GM19397 (cell line): ENCODE data around the gene TCF3.

ENCODE experiments used
- ATAC-seq: cut with Tn5 transposase; IDR thresholded peaks from one replicate; pipeline ENCODE4 v1.9.1; 2021; ENCODE audit warnings: mild to moderate bottlenecking, moderate library complexity; ENCODE audit not compliant: unreplicated experiment

The TCF3 gene

DNA sequence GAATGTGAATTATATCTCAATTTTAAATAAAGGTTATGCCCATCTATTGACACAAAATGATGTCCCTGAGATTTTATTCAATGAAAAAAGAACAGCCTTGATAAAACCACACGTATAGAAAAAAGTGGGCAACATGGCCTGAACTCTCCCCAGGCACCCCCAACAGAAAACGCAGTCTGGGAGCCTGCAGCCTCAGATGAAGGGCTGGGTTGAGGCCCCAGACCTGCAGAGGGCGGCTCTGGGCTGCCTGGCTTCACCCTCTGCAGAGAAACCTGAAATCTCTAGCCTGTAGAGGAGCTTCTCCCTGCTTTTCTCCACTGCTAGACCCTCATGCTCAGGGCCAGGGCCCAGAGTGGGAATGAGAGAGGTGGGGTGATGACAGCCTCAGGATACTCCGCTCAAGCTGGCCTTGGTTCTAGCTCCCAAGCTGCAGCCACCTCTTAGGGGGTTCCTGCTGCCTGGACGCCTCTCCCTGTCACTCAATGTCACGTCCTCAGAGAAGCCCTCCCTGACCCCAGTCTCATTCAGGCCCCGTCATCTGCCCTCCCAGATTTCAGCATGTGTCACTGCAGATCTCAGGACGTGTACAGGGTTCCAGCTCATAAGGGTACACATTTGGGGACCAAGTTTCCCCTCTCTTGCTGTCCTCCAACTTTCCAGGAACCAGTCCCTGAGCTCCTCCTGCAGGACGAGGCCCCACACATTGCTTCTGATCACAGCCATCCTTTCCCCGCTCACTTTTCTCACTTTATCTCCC is 61.6 kb downstream of the TCF3 start:
- ATAC-seq: no peak

GRCh38 chr19:1587872-1588271 is 64.5 kb downstream of the TCF3 start:
- no peak for ATAC-seq

DNA sequence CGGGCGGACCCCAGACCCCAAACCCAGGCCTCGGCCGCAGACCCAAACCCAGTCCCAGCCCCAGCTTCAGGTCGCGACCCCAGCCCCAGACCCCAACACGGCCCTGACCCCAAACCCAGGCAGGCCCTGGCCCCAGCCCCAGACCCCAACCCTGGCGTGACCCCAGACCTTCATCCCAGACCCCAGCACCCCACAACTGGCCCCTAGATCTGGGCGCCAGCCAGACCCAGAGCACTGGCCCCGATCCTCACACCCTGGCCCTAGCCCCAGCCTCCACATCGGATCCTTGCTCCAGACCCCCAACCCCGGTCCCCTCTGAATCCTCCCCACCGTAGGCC is 67.2 kb downstream of the TCF3 start:
- no peak for ATAC-seq

- no peak for ATAC-seq
Measured at GRCh38 chr19:1584500-1585242, 67.7 kb downstream of the TCF3 start.

- no peak for ATAC-seq
Measured at GRCh38 chr19:1582201-1582600, 70.2 kb downstream of the TCF3 start.

DNA sequence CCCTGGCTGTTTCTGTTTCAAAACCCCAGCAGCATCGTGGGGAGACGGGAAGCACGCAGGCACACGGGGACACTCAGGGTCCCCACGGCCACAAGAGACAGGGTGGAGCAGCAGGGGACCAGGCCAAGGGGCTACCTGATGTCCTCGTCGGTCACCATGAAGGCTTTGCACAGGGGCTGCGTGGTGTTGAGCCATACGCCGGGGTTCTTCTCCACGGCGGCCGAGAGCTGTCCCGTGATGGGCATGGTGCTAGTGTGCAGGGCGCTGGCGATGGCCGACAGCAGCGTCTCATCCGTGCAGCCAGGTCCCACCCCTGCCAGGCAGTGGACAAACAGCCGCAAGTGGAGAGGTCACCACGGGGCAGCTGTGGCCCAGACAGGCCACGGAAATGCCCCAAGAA is 71.5 kb downstream of the TCF3 start:
- ATAC-seq: no peak

GRCh38 chr19:1580382-1580781 is 72.0 kb downstream of the TCF3 start:
- ATAC-seq: no peak

- no peak for ATAC-seq
Measured at GRCh38 chr19:1579222-1579621, 73.2 kb downstream of the TCF3 start.

- ATAC-seq: no peak
Measured at GRCh38 chr19:1577929-1578618, 74.3 kb downstream of the TCF3 start.

DNA sequence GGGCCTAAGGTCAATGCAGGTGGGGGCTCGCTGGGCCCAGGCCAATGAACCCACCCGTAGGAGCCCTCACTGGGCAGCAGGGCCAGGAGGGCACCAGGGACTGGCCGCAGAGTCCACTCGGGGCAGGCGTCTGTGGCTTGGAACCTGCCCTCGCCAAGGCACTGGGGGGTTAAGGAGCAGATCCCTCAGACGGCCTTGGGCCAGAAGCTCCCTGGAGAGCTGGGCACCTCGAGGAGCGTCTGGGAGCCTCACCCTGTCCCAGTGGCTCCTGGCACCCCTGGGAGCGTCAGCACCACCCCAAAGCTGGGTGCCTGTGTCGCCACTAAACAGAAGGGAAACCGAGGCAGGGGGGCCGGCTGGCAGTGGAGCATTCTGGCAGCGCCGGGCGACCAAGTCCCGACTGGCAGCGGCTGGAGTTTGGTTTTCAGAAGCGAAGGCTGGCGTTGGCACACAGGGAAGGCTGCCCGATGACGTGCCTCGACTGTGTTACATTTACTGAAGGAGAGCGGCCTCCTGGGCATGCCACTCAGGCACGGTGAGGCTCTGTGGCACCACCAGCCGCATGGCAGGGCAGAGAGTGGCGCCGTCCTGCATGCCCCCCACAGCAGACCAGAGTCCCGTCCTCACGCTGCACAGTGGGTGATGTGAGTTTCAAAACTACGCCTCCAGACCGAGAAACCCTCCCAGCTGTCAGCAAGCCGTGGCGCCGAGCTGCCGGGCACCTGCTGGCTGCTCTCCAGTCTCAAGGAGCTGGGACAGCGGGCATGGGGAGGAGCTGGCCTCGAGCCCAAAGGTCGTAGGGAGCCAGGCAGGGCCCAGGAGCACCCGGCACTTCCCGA is 75.1 kb downstream of the TCF3 start:
- ATAC-seq: no peak

- ATAC-seq: no peak
Measured at GRCh38 chr19:1576242-1577089, 75.9 kb downstream of the TCF3 start.

DNA sequence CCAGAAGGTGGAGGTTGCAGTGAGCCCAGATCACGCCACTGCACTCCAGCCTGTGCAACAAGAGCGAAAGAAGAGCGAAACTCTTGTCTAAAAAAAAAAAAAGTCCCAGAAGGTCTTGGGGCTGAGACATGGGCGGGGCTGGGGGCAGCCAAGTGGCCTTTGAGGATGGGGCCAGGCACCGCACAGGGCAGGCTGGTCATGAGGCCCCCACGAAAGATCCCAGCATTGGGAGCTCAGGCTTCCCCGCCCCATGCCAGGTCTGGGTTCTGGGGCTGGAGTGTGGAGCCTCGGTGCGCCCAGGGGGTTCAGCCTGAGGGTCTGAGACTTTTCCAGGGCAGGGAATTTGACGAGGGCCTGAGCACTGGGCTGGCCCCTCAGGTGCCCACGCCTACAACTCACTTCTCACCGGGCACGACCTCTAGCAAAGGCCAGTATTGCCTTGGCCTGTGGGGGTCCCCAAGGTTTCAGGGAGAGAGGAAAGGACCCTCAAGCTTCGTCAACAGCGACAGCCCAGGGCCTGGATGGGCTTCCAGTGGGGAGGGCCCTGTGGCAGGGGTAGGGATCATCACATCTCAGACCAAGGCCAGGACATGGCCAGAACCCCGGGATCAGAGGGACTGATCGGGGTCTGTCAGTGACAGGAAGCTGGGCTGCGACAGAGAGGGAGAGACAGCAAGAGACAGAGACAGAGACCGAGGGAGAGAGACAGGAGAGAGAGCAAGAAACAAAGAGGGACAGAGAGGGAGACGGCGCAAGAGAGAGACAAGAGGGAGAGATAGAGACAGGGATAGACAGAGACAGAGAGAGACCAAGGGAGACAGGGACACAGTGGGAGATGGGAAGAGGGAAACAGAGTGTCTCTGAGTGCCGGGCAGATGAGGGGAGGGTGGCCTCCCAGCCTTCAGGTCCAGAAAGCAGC is 76.8 kb downstream of the TCF3 start:
- ATAC-seq: no peak

GRCh38 chr19:1574354-1575136 is 77.9 kb downstream of the TCF3 start:
- no peak for ATAC-seq

DNA sequence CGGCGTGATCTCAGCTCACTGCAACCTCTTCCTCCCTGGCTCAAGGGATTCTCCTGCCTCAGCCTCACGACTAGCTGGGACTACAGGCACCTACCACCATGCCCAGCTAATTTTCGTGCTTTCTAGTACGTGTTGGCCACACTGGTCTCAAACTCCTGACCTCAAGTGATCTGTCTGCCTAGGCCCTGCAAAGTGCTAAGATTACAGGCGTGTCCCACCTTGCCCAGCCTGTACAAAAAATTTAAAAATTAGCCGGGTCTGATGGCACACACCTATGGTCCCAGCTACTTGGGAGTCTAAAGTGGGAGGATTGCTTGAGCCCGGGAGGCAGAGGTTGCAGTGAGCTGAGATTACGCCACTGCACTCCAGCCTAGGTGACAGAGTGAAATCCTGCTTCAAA is 79.6 kb downstream of the TCF3 start:
- no peak for ATAC-seq

- no peak for ATAC-seq
Measured at GRCh38 chr19:1571358-1571757, 81.1 kb downstream of the TCF3 start.

GRCh38 chr19:1570836-1571235 is 81.6 kb downstream of the TCF3 start:
- ATAC-seq: no peak

GRCh38 chr19:1569997-1570396 is 82.4 kb downstream of the TCF3 start:
- no peak for ATAC-seq

- no peak for ATAC-seq
Measured at GRCh38 chr19:1568320-1569019, 83.9 kb downstream of the TCF3 start, which contains the start of gene MEX3D. MEX3D (minus strand) TSS chr19:1568325; CDS start chr19:1568058, 267 bp downstream.
